Nephron (organoid): ENCODE data around the gene IL12RB1.

Source experiments
- H3K27ac Mint-ChIP-seq, 3 experiments: 2 replicates each; pipeline ENCODE4 v1.8.0; 2020; ENCODE audit warnings: mixed read lengths in 3 of 3, mild to moderate bottlenecking in 2 of 3, moderate library complexity in 1 of 3
- H3K27me3 Mint-ChIP-seq: 2 replicates; pipeline ENCODE4 v1.8.0; 2021; ENCODE audit warnings: low read depth, mild to moderate bottlenecking, moderate library complexity, mixed read lengths
- H3K36me3 Mint-ChIP-seq: 2 replicates; pipeline ENCODE4 v1.8.0; 2020; ENCODE audit warnings: low read depth, mixed read lengths
- H3K4me1 Mint-ChIP-seq: 2 replicates; pipeline ENCODE4 v1.8.0; 2020; ENCODE audit warnings: mixed read lengths
- H3K4me3 Mint-ChIP-seq, 3 experiments: 2 replicates each; pipeline ENCODE4 v1.8.0; 2020; ENCODE audit warnings: mild to moderate bottlenecking in 3 of 3, mixed read lengths in 3 of 3, moderate library complexity in 2 of 3
- H3K9me3 Mint-ChIP-seq: 2 replicates; pipeline ENCODE4 v1.8.0; 2020; ENCODE audit warnings: mixed read lengths
- CTCF ChIP-seq, 3 experiments: fragments of 200-600 bp; sonication (generic); IDR thresholded peaks; one replicate each; pipeline ENCODE4 v1.5.0; 2021; ENCODE audit warnings: antibody characterized with exemption in 3 of 3; ENCODE audit not compliant: unreplicated experiment in 3 of 3

IL12RB1 gene

DNA sequence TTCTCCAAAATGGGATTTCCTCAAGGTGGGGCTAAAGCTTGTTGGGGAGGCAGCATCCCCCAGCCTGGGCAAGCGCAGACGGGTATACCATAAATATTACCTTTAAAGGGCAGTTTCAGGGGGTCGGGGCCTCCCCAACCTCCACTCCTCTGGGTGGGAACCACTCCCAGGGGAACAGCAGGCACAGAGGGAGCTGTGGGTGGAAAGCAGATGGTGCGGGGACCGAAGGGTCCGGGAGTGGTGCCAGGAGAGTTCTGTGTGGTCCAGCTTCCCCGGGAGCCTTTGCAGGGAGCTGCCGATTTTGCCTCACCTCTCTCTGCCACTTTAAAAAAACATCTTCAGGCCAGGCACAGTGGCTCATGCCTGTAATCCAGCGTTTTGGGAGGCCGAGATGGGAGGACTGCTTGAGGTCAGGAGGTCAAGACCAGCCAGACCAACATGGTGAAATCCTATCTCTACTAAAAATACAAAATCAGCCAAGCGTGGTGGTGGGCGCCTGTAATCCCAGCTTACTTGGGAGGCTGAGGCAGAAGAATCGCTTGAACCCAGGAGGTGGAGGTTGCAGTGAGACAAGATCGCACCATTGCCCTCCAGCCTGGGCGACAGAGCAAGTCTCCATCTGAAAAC is 16.3 kb upstream of the IL12RB1 start:
- Mint-ChIP-seq H3K9me3 (no peaks in the 10 kb centered on the region), H3K27ac (no peak overlapping the region), H3K4me3 (no peak overlapping the region), H3K27me3 (peaks cover 42% of the 10 kb centered on the region), H3K36me3 (no peaks in the 10 kb centered on the region), H3K4me1 (peaks cover 18% of the 10 kb centered on the region)
- no peak for TF ChIP-seq CTCF (IDR thresholded peaks at IDR 0.05; ENCODE audit: unreplicated experiment in 3 of 3)

- Mint-ChIP-seq H3K9me3 (no peaks in the 10 kb centered on the region), H3K4me1 (peaks cover 20% of the 10 kb centered on the region), H3K27me3 (peaks cover 45% of the 10 kb centered on the region), H3K36me3 (no peaks in the 10 kb centered on the region), H3K4me3 (no peak overlapping the region), H3K27ac (no peak overlapping the region)
- TF ChIP-seq CTCF (IDR thresholded peaks at IDR 0.05; ENCODE audit: unreplicated experiment in 3 of 3) = no peak
Measured at GRCh38 chr19:18101268-18101667, 14.5 kb upstream of the IL12RB1 start.

DNA sequence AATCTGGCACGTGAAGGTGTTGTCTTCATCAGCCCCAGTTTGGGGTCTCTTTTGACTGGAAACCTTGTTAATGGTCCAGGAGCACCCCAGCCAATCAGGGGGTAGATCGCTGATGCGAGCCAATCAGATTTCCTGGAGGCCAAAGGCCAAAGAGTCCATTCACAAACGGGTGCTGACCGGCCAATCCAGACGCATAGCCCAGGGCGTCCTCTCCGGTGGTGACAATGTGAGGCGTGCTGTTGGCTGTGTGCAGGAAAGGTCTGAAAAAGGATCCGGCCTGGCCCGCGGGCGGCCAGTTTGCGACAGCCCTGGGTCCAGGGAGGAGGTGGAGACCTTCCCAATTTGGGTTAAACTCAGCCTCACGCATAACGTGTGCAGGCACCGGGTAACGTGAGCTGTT is 14.0 kb upstream of the IL12RB1 start:
- Mint-ChIP-seq H3K27ac (no peak overlapping the region), H3K27me3 (peaks cover 45% of the 10 kb centered on the region), H3K9me3 (no peaks in the 10 kb centered on the region), H3K36me3 (no peaks in the 10 kb centered on the region), H3K4me3 (no peak overlapping the region), H3K4me1 (peaks cover 20% of the 10 kb centered on the region)
- no peak for TF ChIP-seq CTCF (IDR thresholded peaks at IDR 0.05; ENCODE audit: unreplicated experiment in 3 of 3)

- no peak overlapping the region for H3K4me3 Mint-ChIP-seq
- no peak overlapping the region for H3K27ac Mint-ChIP-seq
- H3K27me3 Mint-ChIP-seq = peaks cover 50% of the 10 kb centered on the region
- no peaks in the 10 kb centered on the region for H3K9me3 Mint-ChIP-seq
- no peak for TF ChIP-seq CTCF (IDR thresholded peaks at IDR 0.05; ENCODE audit: unreplicated experiment in 3 of 3)
- H3K4me1 Mint-ChIP-seq = peaks cover 20% of the 10 kb centered on the region
- no peaks in the 10 kb centered on the region for H3K36me3 Mint-ChIP-seq
Measured at GRCh38 chr19:18099623-18099995, 12.9 kb upstream of the IL12RB1 start.

DNA sequence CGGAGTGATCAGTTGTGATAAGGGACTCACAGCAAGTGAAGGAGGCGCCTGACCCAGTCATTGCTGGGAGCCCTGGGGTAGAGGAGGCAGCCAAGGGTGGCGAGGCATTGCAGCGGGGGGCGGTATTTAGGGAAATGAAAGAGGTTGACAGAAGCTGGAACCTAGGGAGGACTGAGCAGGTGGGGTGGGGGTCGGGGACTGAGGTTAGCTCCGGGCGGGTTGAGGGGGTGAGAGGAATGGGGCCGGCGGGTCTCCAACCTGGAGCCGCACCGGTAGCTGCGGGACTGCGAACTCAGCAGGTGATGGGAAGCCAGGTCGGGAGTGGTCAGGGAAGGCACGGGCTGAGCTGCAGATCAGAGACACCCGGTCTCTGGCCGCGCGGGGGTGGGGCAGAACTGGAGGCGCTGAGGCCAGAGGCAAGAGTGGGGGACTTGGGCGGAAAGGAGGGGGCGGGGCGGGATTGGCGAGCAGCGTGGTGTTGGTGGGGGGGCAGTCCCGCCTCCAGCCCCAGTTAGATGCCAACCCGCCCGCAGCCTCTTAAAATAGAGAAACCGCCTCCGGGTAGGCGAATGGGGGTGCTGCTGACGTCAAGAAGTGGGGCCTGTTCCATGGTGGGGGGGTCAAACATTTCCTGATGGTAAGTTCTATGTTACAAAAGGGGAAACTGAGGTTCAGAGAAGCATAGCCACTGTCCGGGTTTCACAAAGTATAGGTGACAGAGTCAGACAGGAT is 12.3 kb upstream of the IL12RB1 start:
- Mint-ChIP-seq H3K27ac (no peak overlapping the region), H3K36me3 (no peaks in the 10 kb centered on the region), H3K4me1 (peaks cover 20% of the 10 kb centered on the region), H3K27me3 (peaks cover 51% of the 10 kb centered on the region), H3K9me3 (no peaks in the 10 kb centered on the region), H3K4me3 (peak overlapping the region; percentile 15 to 65 (median 52))
- TF ChIP-seq CTCF (IDR thresholded peaks at IDR 0.05; ENCODE audit: unreplicated experiment in 3 of 3) = no peak
